HG03378 (cell line): ENCODE results near the gene LCE1D.

ENCODE experiments used
- ATAC-seq: cut with Tn5 transposase; IDR thresholded peaks from one replicate; pipeline ENCODE4 v1.9.1; 2021; ENCODE audit warnings: mild to moderate bottlenecking, moderate library complexity; ENCODE audit not compliant: unreplicated experiment

Gene LCE1D

DNA sequence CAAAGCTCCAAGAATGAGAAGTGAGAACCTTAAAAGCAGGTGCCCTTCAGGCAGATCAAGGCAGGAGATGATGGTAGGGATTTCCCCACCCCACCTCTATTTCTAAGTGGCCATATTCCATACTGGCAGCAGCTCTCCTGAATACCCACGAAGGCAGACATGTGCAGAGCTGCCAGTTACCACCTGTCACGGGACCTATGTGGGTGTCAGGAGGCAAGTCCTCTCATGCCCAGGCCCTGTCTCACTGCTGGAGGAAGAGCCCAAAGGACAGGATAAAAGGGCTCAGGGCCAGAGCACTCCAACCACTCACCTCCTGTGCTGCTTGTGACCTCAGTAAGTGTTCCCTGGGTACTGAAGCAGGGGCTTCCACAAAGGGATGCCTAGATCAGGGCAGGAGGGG is 14.5 kb downstream of the LCE1D start:
- ATAC-seq = no peak

DNA sequence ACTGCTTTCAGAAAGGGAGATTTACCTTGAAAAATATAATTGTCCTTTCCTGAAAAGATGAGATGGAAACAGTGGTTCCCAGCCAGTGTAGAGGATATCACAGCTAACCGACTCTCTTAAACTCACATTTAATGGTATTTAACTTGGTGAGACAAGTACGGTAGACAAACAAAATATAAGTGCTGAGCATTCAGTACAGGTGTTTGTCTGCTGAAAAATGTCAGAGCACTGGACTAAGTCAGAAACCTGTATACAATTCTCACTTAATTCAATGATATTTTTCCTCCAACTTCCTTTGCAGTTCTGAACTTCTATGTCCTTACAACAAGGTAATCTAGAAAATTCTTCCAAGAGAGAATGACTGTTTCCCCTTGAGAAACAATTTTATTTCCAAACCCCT is 15.2 kb downstream of the LCE1D start, which contains the start of gene LCE1B:
LCE1B (plus strand) TSS at position 301 of the 400 bp plus-strand sequence. CDS start 476 bp downstream, outside the sequence.
- no peak for ATAC-seq

GRCh38 chr1:152817309-152817708 is 20.8 kb downstream of the LCE1D start:
- ATAC-seq = no peak

GRCh38 chr1:152823294-152823693 is 26.8 kb downstream of the LCE1D start:
- no peak for ATAC-seq

GRCh38 chr1:152824964-152825363 is 28.4 kb downstream of the LCE1D start:
- no peak for ATAC-seq

GRCh38 chr1:152827173-152827572 is 30.7 kb downstream of the LCE1D start, which contains the start of gene LCE1A:
TSS of gene LCE1A (plus strand) at chr1:152827473. CDS start at chr1:152827473, 0 bp downstream.
- no peak for ATAC-seq

- no peak for ATAC-seq
Measured at GRCh38 chr1:152836870-152837269, 40.3 kb downstream of the LCE1D start.

- ATAC-seq = no peak
Measured at GRCh38 chr1:152842556-152842955, 46.0 kb downstream of the LCE1D start, which contains the start of gene LCE6A. TSS of gene LCE6A (plus strand) at chr1:152842856. CDS start at chr1:152843521, 665 bp downstream.
